KMS-11 (cell line): ENCODE measurements around the gene MYZAP.

Experiments used
- H2AFZ ChIP-seq: fragments of 200-600 bp; sonication (generic); 2 replicates; pipeline ENCODE4 v1.6.1; 2016; ENCODE audit warnings: antibody characterized with exemption, mixed run types, low read depth
- H3K27ac ChIP-seq: fragments of 200-600 bp; sonication (generic); 2 replicates; pipeline ENCODE4 v1.6.1; 2016; ENCODE audit warnings: mild to moderate bottlenecking, mixed run types
- H3K27me3 ChIP-seq: fragments of 200-600 bp; sonication (generic); 2 replicates; pipeline ENCODE4 v1.6.1; 2017; ENCODE audit warnings: mild to moderate bottlenecking, low read depth, mixed run types, moderate library complexity; ENCODE audit not compliant: insufficient read depth
- H3K36me3 ChIP-seq: fragments of 200-600 bp; sonication (generic); 2 replicates; pipeline ENCODE4 v1.6.1; 2017; ENCODE audit warnings: mild to moderate bottlenecking, mixed run types; ENCODE audit not compliant: insufficient read depth
- H3K4me1 ChIP-seq: fragments of 200-600 bp; sonication (generic); 2 replicates; pipeline ENCODE4 v1.6.1; 2016; ENCODE audit warnings: mild to moderate bottlenecking, low read depth, mixed run types; ENCODE audit not compliant: poor library complexity, severe bottlenecking
- H3K4me2 ChIP-seq: fragments of 200-600 bp; sonication (generic); 2 replicates; pipeline ENCODE4 v1.7.0; 2016; ENCODE audit warnings: mild to moderate bottlenecking, mixed run types
- H3K4me3 ChIP-seq: fragments of 200-600 bp; sonication (generic); IDR thresholded peaks from 2 replicates; pipeline ENCODE4 v1.6.1; 2017; ENCODE audit warnings: low read depth, low read length, mixed read lengths; ENCODE audit not compliant: insufficient read depth
- H3K79me2 ChIP-seq: fragments of 200-600 bp; sonication (generic); 2 replicates; pipeline ENCODE4 v1.6.1; 2016; ENCODE audit warnings: low read depth, mixed run types; ENCODE audit not compliant: insufficient read depth
- H3K9ac ChIP-seq: fragments of 200-600 bp; sonication (generic); 2 replicates; pipeline ENCODE4 v1.6.1; 2016; ENCODE audit warnings: mild to moderate bottlenecking, mixed run types
- H4K20me1 ChIP-seq: fragments of 200-600 bp; sonication (generic); 2 replicates; pipeline ENCODE4 v1.6.1; 2016; ENCODE audit warnings: mild to moderate bottlenecking, mixed run types; ENCODE audit not compliant: insufficient read depth
- TF ChIP-seq, protein P1 (sequence below): fragments of 200-600 bp; sonication (generic); conservative IDR thresholded peaks from 2 replicates; pipeline ENCODE4 v1.6.1; 2017; ENCODE audit warnings: low read depth, mild to moderate bottlenecking, antibody characterized with exemption, low read length, moderate library complexity, mixed read lengths

MYZAP gene

DNA sequence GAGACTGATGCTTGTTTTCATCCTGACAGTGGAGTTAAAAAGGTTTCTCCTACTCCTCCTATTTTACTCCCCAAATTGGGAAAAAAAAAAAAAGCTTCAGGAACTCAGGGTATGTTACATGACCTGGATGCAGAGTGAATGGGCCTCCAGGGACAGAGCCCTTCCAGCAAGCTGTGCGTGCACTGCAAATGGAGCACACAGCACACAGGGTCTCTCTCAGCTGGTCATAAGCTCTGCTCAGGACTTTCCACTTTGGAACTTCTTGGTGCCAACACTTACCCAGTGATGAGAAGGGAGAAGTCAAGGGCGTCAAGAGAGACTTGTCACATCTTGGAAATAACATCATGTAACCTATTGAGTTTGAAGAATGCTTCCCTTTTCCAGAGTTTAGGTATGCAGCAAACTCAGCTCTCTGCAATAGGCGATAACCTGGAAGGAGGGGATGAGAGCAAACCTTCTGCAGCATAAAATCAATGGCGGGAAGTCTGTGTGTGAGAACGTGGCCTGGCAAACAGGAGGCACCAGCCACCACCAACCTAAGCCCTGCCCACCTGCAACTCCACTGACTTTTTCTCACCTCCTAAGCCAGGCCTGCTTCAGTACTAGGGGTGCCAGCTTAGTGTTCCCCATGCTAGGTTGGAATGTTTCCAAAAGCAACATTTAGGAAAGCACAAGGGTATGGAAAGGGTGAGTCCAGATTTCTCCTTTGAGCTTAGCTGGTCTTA, 39.8 kb downstream of the MYZAP start:
- Histone ChIP-seq H3K27ac (no peak overlapping the region), H3K4me2 (no peak overlapping the region), H3K4me3 (no peak overlapping the region), H3K27me3 (no peaks in the 10 kb centered on the region), H4K20me1 (no peaks in the 10 kb centered on the region), H2AFZ (no peak overlapping the region), H3K79me2 (no peaks in the 10 kb centered on the region), H3K4me1 (no peaks in the 10 kb centered on the region), H3K36me3 (no peaks in the 10 kb centered on the region), H3K9ac (no peak overlapping the region)
- TF ChIP-seq, protein P1, sequence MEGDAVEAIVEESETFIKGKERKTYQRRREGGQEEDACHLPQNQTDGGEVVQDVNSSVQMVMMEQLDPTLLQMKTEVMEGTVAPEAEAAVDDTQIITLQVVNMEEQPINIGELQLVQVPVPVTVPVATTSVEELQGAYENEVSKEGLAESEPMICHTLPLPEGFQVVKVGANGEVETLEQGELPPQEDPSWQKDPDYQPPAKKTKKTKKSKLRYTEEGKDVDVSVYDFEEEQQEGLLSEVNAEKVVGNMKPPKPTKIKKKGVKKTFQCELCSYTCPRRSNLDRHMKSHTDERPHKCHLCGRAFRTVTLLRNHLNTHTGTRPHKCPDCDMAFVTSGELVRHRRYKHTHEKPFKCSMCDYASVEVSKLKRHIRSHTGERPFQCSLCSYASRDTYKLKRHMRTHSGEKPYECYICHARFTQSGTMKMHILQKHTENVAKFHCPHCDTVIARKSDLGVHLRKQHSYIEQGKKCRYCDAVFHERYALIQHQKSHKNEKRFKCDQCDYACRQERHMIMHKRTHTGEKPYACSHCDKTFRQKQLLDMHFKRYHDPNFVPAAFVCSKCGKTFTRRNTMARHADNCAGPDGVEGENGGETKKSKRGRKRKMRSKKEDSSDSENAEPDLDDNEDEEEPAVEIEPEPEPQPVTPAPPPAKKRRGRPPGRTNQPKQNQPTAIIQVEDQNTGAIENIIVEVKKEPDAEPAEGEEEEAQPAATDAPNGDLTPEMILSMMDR = no peak

DNA sequence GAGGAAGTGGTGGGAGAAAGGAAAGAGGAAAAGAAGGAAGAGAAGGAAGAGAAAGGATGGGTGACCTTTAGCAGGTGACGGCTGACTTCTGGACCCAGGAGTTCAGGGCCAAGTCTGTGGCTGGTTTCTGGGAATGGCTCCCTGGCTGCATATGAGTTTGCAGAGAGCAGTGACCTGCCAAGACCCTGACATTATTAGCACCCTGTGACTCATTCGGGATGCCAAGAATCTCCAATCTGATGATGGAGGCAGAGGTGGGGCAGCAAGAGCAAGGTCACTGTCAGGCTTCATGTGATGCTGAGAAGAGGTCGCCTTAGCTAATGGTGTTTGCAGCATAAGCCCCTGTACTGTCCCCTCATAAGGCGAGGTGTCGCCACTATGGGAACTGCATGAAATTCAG, 42.6 kb downstream of the MYZAP start:
- H3K4me3 ChIP-seq = no peak overlapping the region
- TF ChIP-seq, protein P1 = no peak
- no peaks in the 10 kb centered on the region for H3K79me2 ChIP-seq
- no peaks in the 10 kb centered on the region for H3K4me1 ChIP-seq
- H3K27ac ChIP-seq = no peak overlapping the region
- no peak overlapping the region for H3K9ac ChIP-seq
- H3K27me3 ChIP-seq = no peaks in the 10 kb centered on the region
- H3K36me3 ChIP-seq = no peaks in the 10 kb centered on the region
- H3K4me2 ChIP-seq = no peak overlapping the region
- no peak overlapping the region for H2AFZ ChIP-seq
- no peaks in the 10 kb centered on the region for H4K20me1 ChIP-seq

GRCh38 chr15:57635300-57635909, 43.7 kb downstream of the MYZAP start:
- TF ChIP-seq, protein P1 = no peak
- no peaks in the 10 kb centered on the region for H3K79me2 ChIP-seq
- no peaks in the 10 kb centered on the region for H3K27me3 ChIP-seq
- no peak overlapping the region for H3K4me2 ChIP-seq
- H3K36me3 ChIP-seq = no peaks in the 10 kb centered on the region
- H2AFZ ChIP-seq = no peak overlapping the region
- no peak overlapping the region for H3K4me3 ChIP-seq
- H3K27ac ChIP-seq = no peak overlapping the region
- H3K9ac ChIP-seq = no peak overlapping the region
- H4K20me1 ChIP-seq = no peaks in the 10 kb centered on the region
- no peaks in the 10 kb centered on the region for H3K4me1 ChIP-seq

GRCh38 chr15:57637846-57638245, 46.1 kb downstream of the MYZAP start:
- no peaks in the 10 kb centered on the region for H3K4me1 ChIP-seq

More at GRCh38 chr15:57637846-57638245, 46.1 kb downstream of the MYZAP start:
- no peak overlapping the region for H3K27ac ChIP-seq
- H4K20me1 ChIP-seq = no peaks in the 10 kb centered on the region
- TF ChIP-seq, protein P1 = no peak
- H3K36me3 ChIP-seq = no peaks in the 10 kb centered on the region
- H3K4me3 ChIP-seq = no peak overlapping the region
- no peaks in the 10 kb centered on the region for H3K27me3 ChIP-seq
- no peak overlapping the region for H3K4me2 ChIP-seq
- no peaks in the 10 kb centered on the region for H3K79me2 ChIP-seq
- no peak overlapping the region for H3K9ac ChIP-seq
- no peak overlapping the region for H2AFZ ChIP-seq
